ENCODE measurements around the gene KCNA2. TPM values are rescaled to one million over a fixed set of nuclear protein-coding genes. Genes with fewer than 3 reads are reported as not detected.

The KCNA2 gene
- polyA plus RNA-seq, 1 of the 3 experiments (the other 2 are of a cell fraction), result not detected

DNA sequence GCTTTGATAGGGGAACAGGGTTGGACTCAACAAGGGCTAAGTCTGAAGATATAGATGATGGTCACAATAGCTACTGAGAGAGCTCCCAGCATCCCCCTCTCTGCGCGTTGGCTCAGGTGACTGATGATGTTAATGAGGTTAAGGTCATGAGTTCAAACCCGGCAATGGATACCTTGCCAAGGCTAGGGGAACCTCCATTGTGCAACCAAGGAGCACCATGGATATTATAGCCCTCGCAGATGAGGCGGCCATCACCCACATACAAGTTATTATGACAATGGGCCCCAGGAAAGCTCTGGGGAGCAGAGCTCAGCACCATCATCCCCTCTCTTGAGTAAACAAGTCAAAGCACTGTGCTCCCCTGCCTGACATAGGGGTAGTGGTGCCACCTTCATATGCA is 8.2 kb downstream of the KCNA2 start:
- no peaks in the 10 kb centered on the region; the same call in 1 of the 2 replicates for H3K27me3 ChIP-seq (ENCODE audit: insufficient read depth)
- no peak overlapping the region for H2AFZ ChIP-seq (ENCODE audit: low read depth)
- H3K27ac ChIP-seq (ENCODE audit: low read depth in 2 of 2, low read length in 1 of 2), result no peak overlapping the region
- H3K79me2 ChIP-seq (ENCODE audit: insufficient read depth), result no peaks in the 10 kb centered on the region
- CTCF ChIA-PET, result interaction anchor here (0.6 to 11.6 kb wide), 7 partner anchors 9 to 102 kb away, joined by 3 to 97 read pairs (median 5); partner anchors contain the start of gene KCNA2
- 55% methylated on average over 4 of the region's 5 CpGs for WGBS (ENCODE audit: low lambda C conversion rate)
- no peaks in the 10 kb centered on the region for H3F3A ChIP-seq (replicated peaks; ENCODE audit: insufficient read depth)
- DNase-seq, result no peak
- H3K36me3 ChIP-seq (replicated peaks in 1 of 2; ENCODE audit: control insufficient read depth in 1 of 2, insufficient read depth in 2 of 2, low read length in 1 of 2), result no peaks in the 10 kb centered on the region
- TF ChIP-seq EP300 (IDR thresholded peaks at IDR 0.05; ENCODE audit: borderline replicate concordance in 1 of 2, low read depth in 1 of 2, low read length in 1 of 2) (no peak), ELF1 (IDR thresholded peaks at IDR 0.05) (no peak), MEF2A (IDR thresholded peaks at IDR 0.05; ENCODE audit: borderline replicate concordance, low read depth) (no peak), JUND (IDR thresholded peaks at IDR 0.05) (no peak), RAD21 (IDR thresholded peaks at IDR 0.05; ENCODE audit: low read length) (no peak), SMC3 (IDR thresholded peaks at IDR 0.05; ENCODE audit: low read depth, low read length) (no peak), GATA2 (CRISPR knock-in tag; IDR thresholded peaks at IDR 0.05) (no peak), RFX5 (IDR thresholded peaks at IDR 0.05; ENCODE audit: low read length) (no peak)
- TF ChIP-seq, protein P1, sequence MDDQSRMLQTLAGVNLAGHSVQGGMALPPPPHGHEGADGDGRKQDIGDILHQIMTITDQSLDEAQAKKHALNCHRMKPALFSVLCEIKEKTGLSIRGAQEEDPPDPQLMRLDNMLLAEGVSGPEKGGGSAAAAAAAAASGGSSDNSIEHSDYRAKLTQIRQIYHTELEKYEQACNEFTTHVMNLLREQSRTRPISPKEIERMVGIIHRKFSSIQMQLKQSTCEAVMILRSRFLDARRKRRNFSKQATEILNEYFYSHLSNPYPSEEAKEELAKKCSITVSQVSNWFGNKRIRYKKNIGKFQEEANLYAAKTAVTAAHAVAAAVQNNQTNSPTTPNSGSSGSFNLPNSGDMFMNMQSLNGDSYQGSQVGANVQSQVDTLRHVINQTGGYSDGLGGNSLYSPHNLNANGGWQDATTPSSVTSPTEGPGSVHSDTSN (IDR thresholded peaks at IDR 0.05), result no peak
- H3K4me1 ChIP-seq (ENCODE audit: control insufficient read depth in 1 of 2, insufficient read depth in 2 of 2, low read depth in 1 of 2, low read length in 1 of 2), result no peaks in the 10 kb centered on the region
- no peak overlapping the region for H3K9ac ChIP-seq
- no peaks in the 10 kb centered on the region for H4K20me1 ChIP-seq (ENCODE audit: insufficient read depth)
- H3K9me3 ChIP-seq, result no peaks in the 10 kb centered on the region
- POLR2A ChIA-PET, result no interaction called here
- no peak overlapping the region for H3K4me2 ChIP-seq
- no peaks in the 10 kb centered on the region for H3K9me2 ChIP-seq
- no peak overlapping the region for H3K4me3 ChIP-seq (ENCODE audit: low read depth in 2 of 2, low read length in 1 of 2)

DNA sequence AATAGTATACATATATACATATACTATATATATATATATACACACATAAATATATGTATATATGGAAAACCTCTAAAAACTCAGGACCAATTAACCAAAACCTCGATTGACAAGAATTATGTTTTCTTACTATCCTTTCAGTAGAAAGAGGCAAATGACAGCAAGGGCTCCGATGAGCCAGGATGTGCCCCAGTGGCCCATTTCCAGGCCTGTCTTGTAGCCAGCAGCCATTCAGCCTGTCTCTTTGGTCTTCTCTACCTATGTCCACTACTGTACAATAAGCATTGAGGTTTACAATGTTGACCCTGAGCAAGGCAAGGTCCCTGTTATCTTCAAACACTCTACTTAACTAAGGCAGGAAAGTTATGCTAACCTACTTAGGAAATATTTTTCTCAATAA is 9.8 kb downstream of the KCNA2 start:
- POLR2A ChIA-PET, result no interaction called here
- 29% methylated on average over 2 of the region's 2 CpGs for WGBS (ENCODE audit: low lambda C conversion rate)
- H3K4me2 ChIP-seq, result no peak overlapping the region

More for the DNA sequence above, 9.8 kb downstream of the KCNA2 start:
- Histone ChIP-seq H3F3A (replicated peaks; ENCODE audit: insufficient read depth) (no peaks in the 10 kb centered on the region), H3K27ac (ENCODE audit: low read depth in 2 of 2, low read length in 1 of 2) (no peak overlapping the region), H3K9me3 (no peaks in the 10 kb centered on the region), H3K9ac (no peak overlapping the region), H3K9me2 (no peaks in the 10 kb centered on the region), H4K20me1 (ENCODE audit: insufficient read depth) (no peaks in the 10 kb centered on the region), H3K4me1 (ENCODE audit: control insufficient read depth in 1 of 2, insufficient read depth in 2 of 2, low read depth in 1 of 2, low read length in 1 of 2) (no peaks in the 10 kb centered on the region), H3K4me3 (ENCODE audit: low read depth in 2 of 2, low read length in 1 of 2) (no peak overlapping the region), H3K79me2 (ENCODE audit: insufficient read depth) (no peaks in the 10 kb centered on the region), H3K27me3 (ENCODE audit: insufficient read depth) (no peaks in the 10 kb centered on the region; the same call in 1 of the 2 replicates), H2AFZ (ENCODE audit: low read depth) (no peak overlapping the region), H3K36me3 (replicated peaks in 1 of 2; ENCODE audit: control insufficient read depth in 1 of 2, insufficient read depth in 2 of 2, low read length in 1 of 2) (no peaks in the 10 kb centered on the region)
- CTCF ChIA-PET, result interaction anchor here (1.0 to 4.1 kb wide), 2 partner anchors 10 to 72 kb away, joined by 4 to 20 read pairs; partner anchors contain the start of gene KCNA2
- TF ChIP-seq SMC3 (IDR thresholded peaks at IDR 0.05; ENCODE audit: low read depth, low read length) (no peak), NRF1 (IDR thresholded peaks at IDR 0.05; ENCODE audit: low read depth, low read length) (no peak), TCF12 (IDR thresholded peaks at IDR 0.05) (no peak), GABPA (IDR thresholded peaks at IDR 0.05; ENCODE audit: low read depth) (no peak), POLR2AphosphoS5 (IDR thresholded peaks at IDR 0.05; ENCODE audit: low read depth, low read length) (no peak), MEF2A (IDR thresholded peaks at IDR 0.05; ENCODE audit: borderline replicate concordance, low read depth) (no peak), FOXM1 (IDR thresholded peaks at IDR 0.05; ENCODE audit: low read depth) (no peak), RAD21 (IDR thresholded peaks at IDR 0.05; ENCODE audit: low read length) (no peak), SIN3A (IDR thresholded peaks at IDR 0.05; ENCODE audit: borderline replicate concordance, low read depth, low read length) (no peak), CHD2 (IDR thresholded peaks at IDR 0.05; ENCODE audit: low read length, partially characterized antibody) (no peak)
- TF ChIP-seq, protein P2, sequence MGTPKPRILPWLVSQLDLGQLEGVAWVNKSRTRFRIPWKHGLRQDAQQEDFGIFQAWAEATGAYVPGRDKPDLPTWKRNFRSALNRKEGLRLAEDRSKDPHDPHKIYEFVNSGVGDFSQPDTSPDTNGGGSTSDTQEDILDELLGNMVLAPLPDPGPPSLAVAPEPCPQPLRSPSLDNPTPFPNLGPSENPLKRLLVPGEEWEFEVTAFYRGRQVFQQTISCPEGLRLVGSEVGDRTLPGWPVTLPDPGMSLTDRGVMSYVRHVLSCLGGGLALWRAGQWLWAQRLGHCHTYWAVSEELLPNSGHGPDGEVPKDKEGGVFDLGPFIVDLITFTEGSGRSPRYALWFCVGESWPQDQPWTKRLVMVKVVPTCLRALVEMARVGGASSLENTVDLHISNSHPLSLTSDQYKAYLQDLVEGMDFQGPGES (IDR thresholded peaks at IDR 0.05; ENCODE audit: low read depth, low read length), result no peak
- TF ChIP-seq, protein P3, sequence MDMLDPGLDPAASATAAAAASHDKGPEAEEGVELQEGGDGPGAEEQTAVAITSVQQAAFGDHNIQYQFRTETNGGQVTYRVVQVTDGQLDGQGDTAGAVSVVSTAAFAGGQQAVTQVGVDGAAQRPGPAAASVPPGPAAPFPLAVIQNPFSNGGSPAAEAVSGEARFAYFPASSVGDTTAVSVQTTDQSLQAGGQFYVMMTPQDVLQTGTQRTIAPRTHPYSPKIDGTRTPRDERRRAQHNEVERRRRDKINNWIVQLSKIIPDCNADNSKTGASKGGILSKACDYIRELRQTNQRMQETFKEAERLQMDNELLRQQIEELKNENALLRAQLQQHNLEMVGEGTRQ (IDR thresholded peaks at IDR 0.05; ENCODE audit: borderline replicate concordance, low read depth, low read length), result no peak
- DNase-seq, result no peak

Measured in SK-N-SH (cell line).